HG02678 (cell line): ENCODE results near the gene TYROBP.
"Not testable (repeated sequence)": the region's sequence is repeated elsewhere in the genome, so short reads cannot be mapped to it uniquely, and the experiment has no call there.

Source experiments
- ATAC-seq: cut with Tn5 transposase; IDR thresholded peaks from one replicate; pipeline ENCODE4 v1.9.1; 2021; ENCODE audit warnings: mild to moderate bottlenecking, moderate library complexity; ENCODE audit not compliant: unreplicated experiment

Gene TYROBP

DNA sequence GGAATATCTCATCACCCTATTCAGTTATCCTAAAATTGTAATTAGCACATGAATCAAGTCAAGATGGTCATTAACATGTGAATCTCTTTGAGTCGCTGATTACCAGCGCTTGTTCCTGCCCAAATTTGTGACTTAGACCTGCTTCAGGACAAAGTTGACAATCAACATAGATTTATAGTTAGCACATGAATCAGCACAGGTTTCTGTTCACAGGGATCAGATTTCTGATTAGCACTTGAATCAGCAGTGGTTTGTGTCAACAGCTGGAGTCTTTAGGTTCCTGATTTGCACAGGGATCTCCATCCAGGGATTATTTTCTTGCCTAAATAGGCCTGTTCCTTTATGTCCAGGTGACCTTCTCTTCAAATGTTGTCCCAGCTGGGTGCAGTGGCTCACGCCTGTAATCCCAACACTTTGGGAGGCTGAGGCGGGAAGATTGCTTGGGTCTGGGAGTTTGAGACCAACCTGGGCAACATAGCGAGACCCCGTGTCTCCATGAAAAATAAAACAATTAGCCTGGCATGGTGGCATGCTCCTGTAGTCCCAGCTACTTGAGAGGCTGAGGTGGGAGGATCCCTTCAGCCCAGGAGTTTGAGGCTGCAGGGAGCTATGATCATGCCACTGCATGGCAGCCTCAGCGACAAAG is 24.3 kb upstream of the TYROBP start:
- ATAC-seq = no peak

GRCh38 chr19:35931874-35932202 is 23.7 kb upstream of the TYROBP start:
- no peak for ATAC-seq

GRCh38 chr19:35931161-35931873 is 23.2 kb upstream of the TYROBP start:
- ATAC-seq = peak; percentile 96

DNA sequence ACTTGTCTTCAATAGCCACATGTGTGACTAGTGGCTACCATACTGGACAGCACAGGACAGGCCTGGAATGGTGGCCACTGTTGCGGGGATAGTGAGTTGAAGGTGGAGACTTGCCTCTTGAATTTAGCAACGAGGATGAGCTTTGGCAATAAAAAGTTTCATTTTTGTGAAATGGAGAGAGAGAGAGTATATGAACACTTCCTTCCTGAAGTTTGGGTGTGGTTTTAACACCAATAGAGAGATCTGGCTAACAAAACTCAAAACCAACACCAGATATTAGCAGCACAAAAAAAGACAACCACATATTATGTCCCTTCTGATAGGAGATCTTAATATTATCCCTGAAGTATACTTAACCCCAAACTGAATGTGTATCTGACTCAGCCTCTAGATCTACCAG is 21.8 kb upstream of the TYROBP start:
- no peak for ATAC-seq

DNA sequence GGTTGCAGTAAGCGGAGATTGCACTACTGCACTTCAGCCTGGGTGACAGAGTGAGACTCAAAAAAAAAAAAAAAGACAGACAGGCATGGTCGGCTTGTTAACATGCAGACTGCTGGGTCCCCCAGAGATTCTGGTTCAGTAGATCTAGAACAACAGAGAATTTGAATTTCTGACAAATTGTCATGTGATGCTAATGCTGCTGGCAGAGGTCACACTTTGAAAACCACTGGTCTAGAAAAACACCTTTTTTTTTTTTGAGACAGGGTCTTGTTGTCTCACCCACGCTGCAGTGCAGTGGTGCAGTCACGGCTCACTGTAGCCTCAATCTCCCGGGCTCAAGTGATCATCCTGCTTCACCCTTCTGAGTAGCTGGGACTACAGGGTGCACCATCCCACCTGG is 20.4 kb upstream of the TYROBP start:
- ATAC-seq = no peak

DNA sequence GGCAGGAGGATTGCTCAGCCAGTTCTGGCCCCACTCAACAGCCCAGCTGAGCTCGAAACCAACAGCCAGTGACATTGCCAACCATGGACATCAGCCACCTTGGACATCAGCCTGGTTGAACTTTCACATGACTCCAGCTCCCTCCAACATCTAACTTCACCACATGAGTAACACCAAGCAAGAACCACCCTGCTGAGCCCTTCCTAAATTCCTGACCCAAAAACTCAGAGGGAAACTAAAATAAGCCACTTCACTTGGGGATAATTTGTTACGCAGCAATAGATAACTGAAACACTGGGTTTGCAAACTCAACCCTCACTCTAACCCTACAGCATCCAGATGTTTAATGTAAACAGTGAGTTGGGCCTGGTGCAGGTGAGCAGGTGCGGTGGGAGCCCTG is 17.4 kb upstream of the TYROBP start:
- no peak for ATAC-seq

DNA sequence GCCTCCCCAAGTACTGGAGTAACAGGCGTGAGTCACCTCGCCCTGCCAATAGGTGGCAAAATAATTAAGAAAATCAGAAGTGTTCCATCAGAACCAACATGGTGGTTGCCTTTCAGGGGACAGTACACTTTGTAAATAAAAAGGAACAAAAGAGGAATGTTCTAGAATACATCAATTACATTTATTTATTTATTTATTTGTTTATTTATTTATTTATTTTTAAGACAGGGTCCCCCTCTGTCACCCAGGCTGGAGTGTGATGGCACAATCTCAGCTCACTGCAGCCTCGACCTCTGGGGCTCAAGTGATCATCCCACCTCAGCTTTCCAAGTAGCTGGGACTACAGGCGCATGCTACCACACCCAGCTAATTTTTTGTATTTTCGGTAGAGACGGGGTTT is 12.9 kb upstream of the TYROBP start:
- ATAC-seq = no peak

GRCh38 chr19:35919306-35919705 is 11.2 kb upstream of the TYROBP start:
- no peak for ATAC-seq

- no peak for ATAC-seq
Measured at GRCh38 chr19:35915443-35915842, 7.3 kb upstream of the TYROBP start.

DNA sequence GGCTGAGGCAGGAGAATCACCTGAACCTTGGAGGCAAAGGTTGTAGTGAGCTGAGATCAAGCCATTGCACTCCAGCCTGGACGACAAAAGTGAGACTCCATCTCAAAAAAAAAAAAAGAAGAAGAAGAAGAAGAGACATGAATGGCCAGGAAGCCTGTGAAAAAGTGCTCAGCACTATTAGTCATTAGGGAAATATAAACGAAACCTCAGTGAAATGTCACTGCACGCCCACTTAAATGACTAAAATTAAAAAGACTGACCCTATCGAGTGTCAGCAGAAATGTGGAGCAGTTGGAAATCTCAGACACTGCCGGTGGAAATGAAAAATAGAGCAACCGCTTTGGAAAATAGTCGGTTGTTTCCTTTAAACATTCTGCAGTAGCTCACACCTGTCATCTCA is 5.5 kb upstream of the TYROBP start:
- no peak for ATAC-seq

DNA sequence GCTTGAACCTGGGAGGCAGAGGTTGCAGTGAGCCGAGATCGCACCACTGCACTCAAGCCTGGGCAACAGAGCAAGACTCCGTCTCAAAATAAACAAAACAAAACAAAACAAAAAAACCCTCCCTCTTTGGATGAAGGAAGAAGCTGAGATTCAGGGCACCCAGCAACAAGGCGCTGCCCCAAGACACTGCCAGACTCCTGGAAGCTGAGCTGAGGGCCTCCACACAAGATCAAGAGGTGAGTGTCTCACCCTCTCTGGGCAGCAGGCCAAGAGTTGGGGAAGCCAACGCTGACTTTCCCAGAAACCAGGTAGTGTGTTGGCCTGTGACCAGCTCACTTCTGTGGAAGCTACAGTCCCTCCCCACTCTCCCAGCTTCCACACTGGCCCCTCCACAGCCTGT is 3.7 kb upstream of the TYROBP start:
- no peak for ATAC-seq

GRCh38 chr19:35911173-35911572 is 3.1 kb upstream of the TYROBP start:
- no peak for ATAC-seq

GRCh38 chr19:35910355-35910754 is 2.3 kb upstream of the TYROBP start:
- ATAC-seq = not testable (repeated sequence)

- no peak for ATAC-seq
Measured at GRCh38 chr19:35909684-35910035, 1.6 kb upstream of the TYROBP start.

DNA sequence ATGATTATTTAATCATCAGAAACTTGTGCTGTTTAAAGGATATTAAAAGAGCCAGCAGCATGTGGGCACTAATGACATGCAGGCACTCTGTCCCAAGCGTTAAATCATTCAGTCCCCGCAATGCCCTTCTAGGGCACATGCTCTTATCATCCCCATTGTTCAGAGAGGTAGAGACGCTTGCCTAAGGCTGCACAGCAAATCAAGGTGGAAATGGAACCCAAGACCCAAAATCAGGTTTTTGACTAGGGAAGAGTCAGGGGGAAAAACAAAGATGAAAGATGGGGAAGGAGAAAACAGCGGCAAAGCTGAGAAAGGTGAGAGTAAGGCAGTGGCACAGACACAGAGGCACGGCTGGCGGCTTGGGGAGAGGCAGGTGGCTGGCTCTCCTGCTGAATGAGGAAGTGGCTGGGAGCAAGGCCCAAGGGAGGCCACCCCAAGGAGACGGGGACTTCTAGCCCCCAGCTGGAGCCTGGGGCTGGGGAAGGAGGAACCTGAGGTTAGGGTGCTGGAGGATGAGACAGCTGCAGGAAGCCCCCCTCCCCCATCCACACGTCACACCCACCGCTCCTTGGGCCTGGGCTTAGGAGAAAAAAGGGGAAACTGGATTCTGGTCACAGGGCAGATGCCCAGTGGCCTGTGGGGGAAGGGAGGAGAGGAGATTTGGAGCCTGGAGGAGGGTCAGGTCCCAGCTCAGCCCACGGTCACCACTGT is 1.0 kb upstream of the TYROBP start:
- no peak for ATAC-seq

DNA sequence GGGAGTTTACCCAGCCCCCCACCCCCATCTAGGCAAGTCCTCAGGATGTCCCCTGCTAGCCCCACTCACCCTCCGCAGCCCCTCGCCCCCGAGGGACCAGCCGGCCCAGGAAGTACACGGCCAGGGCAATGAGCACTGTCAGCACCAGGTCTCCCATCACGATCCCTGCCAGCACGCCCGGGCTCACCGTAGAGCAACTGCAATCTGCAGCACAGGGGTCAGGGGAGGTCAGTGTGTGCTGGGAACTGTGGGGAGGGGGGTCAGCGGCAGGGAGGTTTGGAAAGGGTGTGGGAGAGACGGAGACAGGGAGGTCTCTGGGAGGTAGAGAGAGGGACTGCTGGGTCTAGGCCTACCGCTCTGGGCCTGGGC is 734 bp downstream of the TYROBP start:
- no peak for ATAC-seq

DNA sequence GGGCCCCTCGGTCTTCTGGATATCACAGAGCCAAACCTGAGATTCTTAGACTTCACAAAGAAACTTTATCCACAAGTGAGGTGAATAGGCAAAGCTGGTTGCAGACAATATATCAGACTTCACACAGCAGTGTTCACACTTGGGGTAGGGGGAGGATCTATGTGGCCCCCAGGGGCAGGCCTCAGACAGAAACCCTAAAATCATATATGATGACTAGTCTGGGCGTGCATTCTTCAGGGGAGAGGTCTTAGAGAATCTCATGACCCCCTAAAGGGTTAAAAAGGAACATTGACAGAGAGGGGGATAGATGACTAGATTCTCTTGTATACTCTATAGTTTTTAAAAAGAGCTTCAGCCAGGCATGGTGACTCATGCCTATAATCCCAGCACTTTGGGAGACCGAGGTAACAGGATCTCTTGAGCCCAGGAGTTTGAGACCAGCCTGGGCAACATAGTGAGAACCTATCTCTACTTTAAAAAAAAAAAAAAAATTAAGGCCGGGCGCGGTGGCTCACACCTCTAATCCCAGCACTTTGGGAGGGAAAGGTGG is 2.8 kb downstream of the TYROBP start:
- ATAC-seq = no peak

GRCh38 chr19:35904311-35905068 is 3.6 kb downstream of the TYROBP start:
- ATAC-seq = no peak

DNA sequence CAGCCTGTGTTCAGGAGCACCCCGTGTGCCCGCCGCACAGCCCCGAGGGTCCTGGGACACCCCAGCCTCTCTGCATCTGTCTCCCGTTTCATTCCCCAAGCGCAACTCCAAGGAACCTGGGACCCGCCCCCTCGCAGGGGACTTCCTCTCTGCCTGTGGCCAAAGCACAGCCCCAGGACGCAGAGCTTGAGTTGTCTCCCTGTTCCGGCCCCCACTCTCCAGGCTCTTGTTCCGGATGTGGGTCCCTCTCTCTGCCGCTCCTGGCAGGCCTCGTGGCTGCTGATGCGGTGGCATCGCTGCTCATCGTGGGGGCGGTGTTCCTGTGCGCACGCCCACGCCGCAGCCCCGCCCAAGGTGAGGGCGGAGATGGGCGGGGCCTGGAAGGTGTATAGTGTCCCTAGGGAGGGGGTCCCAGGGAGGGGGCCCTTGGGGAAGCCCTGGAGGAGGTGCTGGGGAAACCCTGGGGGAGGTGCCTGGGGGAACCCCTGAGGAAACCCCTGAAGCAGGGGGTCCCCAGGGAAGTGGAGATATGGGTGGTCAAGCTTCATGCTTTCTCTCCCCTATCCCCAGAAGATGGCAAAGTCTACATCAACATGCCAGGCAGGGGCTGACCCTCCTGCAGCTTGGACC is 4.4 kb downstream of the TYROBP start:
- peak; percentile 38 for ATAC-seq

GRCh38 chr19:35902870-35903475 is 5.1 kb downstream of the TYROBP start:
- no peak for ATAC-seq
